Spleen (tissue), 11 donors: ENCODE results near the gene CCDC12. TPM values are rescaled to one million over a fixed set of nuclear protein-coding genes. Genes with fewer than 3 reads are reported as not detected.

Experiments used
- DNase-seq: peaks from one replicate; pipeline ENCODE4 v3.0.0-alpha.2; 2020
- H3K27ac ChIP-seq, 8 donors: fragments of 200-600 bp; sonication (generic) in 7 of 8; 1 replicate in 4 of 8; 2 replicates in 4 of 8; pipeline versions ENCODE4 v1.5.0 to v1.8.0; 2016 to 2021; ENCODE audit warnings: inconsistent platforms in 4 of 8, mild to moderate bottlenecking in 4 of 8, moderate library complexity in 1 of 8
- H3K27me3 ChIP-seq, 7 donors: fragments of 200-600 bp; sonication (generic) in 6 of 7; replicated peaks in 1 of 7; 1 replicate in 4 of 7; 2 replicates in 3 of 7; pipeline versions ENCODE4 v1.5.0 to v1.8.0; 2016 to 2021; ENCODE audit warnings: inconsistent platforms in 3 of 7, mild to moderate bottlenecking in 1 of 7
- H3K36me3 ChIP-seq, 6 donors: fragments of 200-600 bp; sonication (generic) in 5 of 6; 1 replicate in 4 of 6; 2 replicates in 2 of 6; pipeline versions ENCODE4 v1.5.0 to v1.8.0; 2016 to 2021; ENCODE audit warnings: inconsistent platforms in 2 of 6
- H3K4me1 ChIP-seq, 6 donors: fragments of 200-600 bp; sonication (generic) in 5 of 6; 1 replicate in 3 of 6; 2 replicates in 3 of 6; pipeline versions ENCODE4 v1.5.0 to v1.8.0; 2016 to 2021; ENCODE audit warnings: inconsistent platforms in 3 of 6
- H3K4me3 ChIP-seq, 8 donors: fragments of 200-600 bp; sonication (generic) in 7 of 8; 1 replicate in 4 of 8; 2 replicates in 4 of 8; pipeline versions ENCODE4 v1.5.0 to v1.8.0; 2016 to 2021; ENCODE audit warnings: inconsistent platforms in 4 of 8, mild to moderate bottlenecking in 4 of 8, moderate library complexity in 2 of 8
- H3K9me3 ChIP-seq, 8 donors: fragments of 200-600 bp; sonication (generic) in 7 of 8; 1 replicate in 4 of 8; 2 replicates in 4 of 8; pipeline versions ENCODE4 v1.5.0 to v1.8.0; 2016 to 2021; ENCODE audit warnings: inconsistent platforms in 4 of 8
- CTCF ChIP-seq, 11 experiments: fragments of 200-600 bp in 7 of 11; fragments of 450-650 bp in 4 of 11; sonication (generic) in 4 of 11; IDR thresholded peaks in 8 of 11; conservative IDR thresholded peaks in 3 of 11; 1 replicate in 7 of 11; 2 replicates in 4 of 11; pipeline versions ENCODE4 v1.4.0 to v1.8.0; 2016 to 2021; ENCODE audit warnings: antibody characterized with exemption in 11 of 11, inconsistent platforms in 4 of 11, mild to moderate bottlenecking in 1 of 11
- POLR2A ChIP-seq, 3 donors: fragments of 450-650 bp; IDR thresholded peaks; one replicate each; pipeline ENCODE4 v1.5.1; 2017; ENCODE audit warnings: antibody characterized with exemption in 3 of 3, mild to moderate bottlenecking in 1 of 3
- POLR2AphosphoS5 ChIP-seq, 3 donors: sonication (generic); formaldehyde crosslinking; IDR thresholded peaks; one replicate each; pipeline ENCODE4 v1.5.1; 2017; ENCODE audit warnings: antibody characterized with exemption in 3 of 3
- WGBS, 5 donors: extraction: QIAGEN DNeasy Blood & Tissue Kit in 3 of 5; methylation state at CpG; one replicate each; pipeline versions ENCODE4 v1.1.5 to v1.1.7; 2013 to 2018; 5-methylcytosine and 5-hydroxymethylcytosine counted together
- intact Hi-C: fragments of 100-400 bp; cut with DNase I; formaldehyde crosslinking; loops from one replicate; pipeline ENCODE4 v1.15.0; 2023; ENCODE audit warnings: low total_unique reads
- polyA plus RNA-seq, 3 donors: library from polyadenylated mRNA; stranded (reverse); fragments of 200-250 nt; gene quantifications; one replicate each; pipeline ENCODE4 v1.2.1, GENCODE V29; 2013
- total RNA-seq, 7 donors: library from RNA; depleted of rRNA in 3 of 7; stranded (reverse); fragments of >200 nt in 3 of 7; fragmentation: NEBNext Ultra II Directional in 4 of 7; extraction: Animal tissue kit (Norgen Biotek cat#: 25700) in 4 of 7; gene quantifications; one replicate each; pipeline versions ENCODE4 v1.1.0 to v1.2.1, GENCODE V29; 2016 to 2021
- donor health status: healthy with polysubstance abuse.
- donor health status: DM: no; HTN: no; CAD: no; lungs with moderate emphysema.
- donor health status: DM: no; HTN: no; CAD: no.
- donor health status: Bipolar disorder and iron deficiency.
- donor health status: healthy.
- donor health status: DM: no; HTN: no; CAD: no.
- donor health status: DM: yes; HTN: yes; CAD: no.

The CCDC12 gene
- total and polyA plus RNA-seq, 10 donors = 36.5 to 124 (median 55.7) TPM

- intact Hi-C loops = no loop called here
- TF ChIP-seq POLR2A (IDR thresholded peaks at IDR 0.05) (no peak), POLR2AphosphoS5 (IDR thresholded peaks at IDR 0.05) (no peak), CTCF (IDR thresholded peaks at IDR 0.05 in 8 of 11, conservative IDR thresholded peaks at IDR 0.05 in 3 of 11) (no peak)
- no peak for DNase-seq
- WGBS, 5 donors = 15 to 73% (median 58%) methylated on average over 2 to 3 of the region's 3 CpGs
- Histone ChIP-seq H3K4me1 (peaks cover 64 to 100% (median 92%) of the 10 kb centered on the region in 6 donors), H3K36me3 (peaks cover 0 to 5% (median 0%) of the 10 kb centered on the region in 6 donors), H3K9me3 (no peaks in the 10 kb centered on the region), H3K4me3 (peak overlapping the region in 1 of 8 donors; percentile 26), H3K27ac (peak overlapping the region in 7 of 8 donors; percentile 34 to 81 (median 69)), H3K27me3 (no peaks in the 10 kb centered on the region)
These were observed 22.4 kb downstream of the CCDC12 start for GRCh38 chr3:46954178-46954577.

- Histone ChIP-seq H3K4me3 (peak overlapping the region in 1 of 8 donors; percentile 26), H3K36me3 (no peaks in the 10 kb centered on the region), H3K9me3 (no peaks in the 10 kb centered on the region), H3K27me3 (no peaks in the 10 kb centered on the region), H3K4me1 (peaks cover 66 to 100% (median 92%) of the 10 kb centered on the region in 6 donors), H3K27ac (peak overlapping the region in 7 of 8 donors; percentile 34 to 81 (median 69))
- TF ChIP-seq POLR2AphosphoS5 (IDR thresholded peaks at IDR 0.05) (peak in 1 of 3 donors; percentile 35), CTCF (IDR thresholded peaks at IDR 0.05 in 8 of 11, conservative IDR thresholded peaks at IDR 0.05 in 3 of 11) (no peak)
- peak; percentile 31 for DNase-seq
- intact Hi-C loops = no loop called here
- 28 to 51% (median 35%) methylated on average over 8 of the region's 8 CpGs for WGBS, 5 donors
These were observed 23.1 kb downstream of the CCDC12 start for GRCh38 chr3:46953234-46954010.

GRCh38 chr3:46952813-46953212, 23.7 kb downstream of the CCDC12 start:
- Histone ChIP-seq H3K36me3 (no peaks in the 10 kb centered on the region), H3K27ac (peak overlapping the region in 6 of 8 donors; percentile 34 to 81 (median 68)), H3K4me3 (peak overlapping the region in 1 of 8 donors; percentile 26), H3K9me3 (no peaks in the 10 kb centered on the region), H3K27me3 (no peaks in the 10 kb centered on the region), H3K4me1 (peaks cover 71 to 100% (median 95%) of the 10 kb centered on the region in 6 donors)
- TF ChIP-seq POLR2AphosphoS5 (IDR thresholded peaks at IDR 0.05) (no peak), CTCF (IDR thresholded peaks at IDR 0.05 in 8 of 11, conservative IDR thresholded peaks at IDR 0.05 in 3 of 11) (no peak), POLR2A (IDR thresholded peaks at IDR 0.05) (no peak)
- intact Hi-C loops = no loop called here
- 76 to 85% (median 78%) methylated on average over 2 of the region's 2 CpGs for WGBS, 5 donors
- peak; percentile 1 for DNase-seq

GRCh38 chr3:46950650-46951241, 25.8 kb downstream of the CCDC12 start:
- Histone ChIP-seq H3K4me3 (no peak overlapping the region), H3K27me3 (no peaks in the 10 kb centered on the region), H3K4me1 (peaks cover 87 to 100% (median 96%) of the 10 kb centered on the region in 6 donors), H3K36me3 (peaks cover 0 to 6% (median 0%) of the 10 kb centered on the region in 6 donors), H3K27ac (peak overlapping the region in 7 of 8 donors; percentile 18 to 91 (median 47)), H3K9me3 (no peaks in the 10 kb centered on the region)
- intact Hi-C loops = no loop called here
- no peak for TF ChIP-seq POLR2A (IDR thresholded peaks at IDR 0.05)
- no peak for TF ChIP-seq CTCF (IDR thresholded peaks at IDR 0.05 in 8 of 11, conservative IDR thresholded peaks at IDR 0.05 in 3 of 11)
- no peak for TF ChIP-seq POLR2AphosphoS5 (IDR thresholded peaks at IDR 0.05)
- DNase-seq = peak; percentile 44
- 61 to 72% (median 67%) methylated on average over 7 of the region's 7 CpGs for WGBS, 5 donors
